Motor neuron (in vitro differentiated cells): ENCODE data around the gene CCR3. TPM values are rescaled to one million over a fixed set of nuclear protein-coding genes. Genes with fewer than 3 reads are reported as not detected.

Source experiments
- ATAC-seq, 8 experiments: fragments of 200-7000 bp; cut with Tn5 transposase; replicated peaks in 6 of 8; 2 replicates each; pipeline ENCODE4 v1.8.0; 2021; ENCODE audit warnings: mild to moderate bottlenecking in 8 of 8, moderate library complexity in 8 of 8
- H3K27ac ChIP-seq, 2 donors: fragments of 250-450 bp; sonication (Bioruptor Pico); 2 replicates each; pipeline ENCODE4 v1.9.0; 2021; ENCODE audit warnings: antibody characterized with exemption in 2 of 2, mild to moderate bottlenecking in 2 of 2, moderate library complexity in 1 of 2
- H3K4me1 ChIP-seq, 2 donors: fragments of 250-450 bp; sonication (Bioruptor Pico); replicated peaks in 1 of 2; 2 replicates each; pipeline ENCODE4 v1.6.1; 2021; ENCODE audit warnings: antibody characterized with exemption in 2 of 2, mild to moderate bottlenecking in 2 of 2, moderate library complexity in 1 of 2
- H3K4me3 ChIP-seq, 5 donors: fragments of 250-450 bp; sonication (Bioruptor Pico); 2 replicates each; pipeline ENCODE4 v1.9.0; 2021; ENCODE audit warnings: antibody characterized with exemption in 5 of 5, mild to moderate bottlenecking in 5 of 5, moderate library complexity in 4 of 5
- WGBS, 10 experiments: fragments of 450-650 bp; shearing (Covaris generic); methylation state at CpG; one replicate each; pipeline ENCODE4 v1.0.0; 2022; 5-methylcytosine and 5-hydroxymethylcytosine counted together
- in situ Hi-C, 9 experiments: fragments of 400-800 bp; cut with MboI; loops; one replicate each; pipeline ENCODE4 v1.15.0; 2021; ENCODE audit warnings: low sequenced_read_pairs in 9 of 9, low pct_unique_long_range_greater_than_20kb in 2 of 9; ENCODE audit not compliant: unreplicated experiment in 9 of 9
- total RNA-seq, 8 experiments: library from RNA; unstranded; fragments of 300-600 nt; gene quantifications; 2 replicates each; pipeline versions ENCODE4 v1.2.3 to v1.2.4, GENCODE V29; 2022

Gene CCR3
- total RNA-seq, 8 experiments from 2014 or later, result 0.25 to 0.57 (median 0.36) TPM; not detected in 4

GRCh38 chr3:46297658-46298423, 55.6 kb downstream of the CCR3 start:
- ATAC-seq, result peak in 2 of 8 experiments; percentile 51 to 61
- in situ Hi-C loops, result no loop called here
- Histone ChIP-seq H3K4me3 (no peak overlapping the region), H3K27ac (no peak overlapping the region), H3K4me1 (no peaks in the 10 kb centered on the region)
- WGBS, 10 experiments, result 10 to 100% (median 78%) methylated on average over 1 to 6 of the region's 9 CpGs

GRCh38 chr3:46298871-46299607, 56.8 kb downstream of the CCR3 start:
- no peak overlapping the region for H3K27ac ChIP-seq

GRCh38 chr3:46299608-46300460, 57.6 kb downstream of the CCR3 start:
- Histone ChIP-seq H3K4me3 (no peak overlapping the region), H3K4me1 (no peaks in the 10 kb centered on the region), H3K27ac (no peak overlapping the region)
- in situ Hi-C loops, result no loop called here
- ATAC-seq, result no peak
- WGBS, 10 experiments, result 46 to 80% (median 58%) methylated on average over 2 to 5 of the region's 5 CpGs

More at GRCh38 chr3:46298871-46299607, 56.8 kb downstream of the CCR3 start:
- in situ Hi-C loops, result no loop called here
- H3K4me3 ChIP-seq, result no peak overlapping the region
- 20 to 100% (median 81%) methylated on average over 1 to 8 of the region's 9 CpGs for WGBS, 10 experiments
- no peaks in the 10 kb centered on the region for H3K4me1 ChIP-seq
- no peak for ATAC-seq

- no peak overlapping the region for H3K4me3 ChIP-seq
- in situ Hi-C loops, result no loop called here
- H3K27ac ChIP-seq, result no peak overlapping the region
- no peak for ATAC-seq
- 0 to 67% (median 32%) methylated on average over 1 to 3 of the region's 3 CpGs for WGBS, 10 experiments
- no peaks in the 10 kb centered on the region for H3K4me1 ChIP-seq
Measured at GRCh38 chr3:46300461-46300789, 58.2 kb downstream of the CCR3 start.

GRCh38 chr3:46301122-46301835, 59.0 kb downstream of the CCR3 start:
- in situ Hi-C loops, result no loop called here
- Histone ChIP-seq H3K4me3 (no peak overlapping the region), H3K4me1 (no peaks in the 10 kb centered on the region), H3K27ac (no peak overlapping the region)
- no peak for ATAC-seq
- WGBS, 10 experiments, result 0 to 77% (median 53%) methylated on average over 1 to 7 of the region's 7 CpGs; no CpG with 5 or more reads in 1 of the 10 experiments

- in situ Hi-C loops, result no loop called here
- 56 to 100% (median 100%) methylated on average over 1 to 3 of the region's 3 CpGs; no CpG with 5 or more reads in 4 of the 10 experiments for WGBS, 10 experiments
- Histone ChIP-seq H3K27ac (no peak overlapping the region), H3K4me3 (no peak overlapping the region), H3K4me1 (no peaks in the 10 kb centered on the region)
- no peak for ATAC-seq
Measured at GRCh38 chr3:46303240-46303639, 61.0 kb downstream of the CCR3 start.

GRCh38 chr3:46304739-46305138, 62.5 kb downstream of the CCR3 start:
- 57 to 97% (median 79%) methylated on average over 3 of the region's 3 CpGs; no CpG with 5 or more reads in 1 of the 10 experiments for WGBS, 10 experiments
- no peak overlapping the region for H3K4me3 ChIP-seq
- no peak for ATAC-seq
- in situ Hi-C loops, result no loop called here
- no peak overlapping the region for H3K27ac ChIP-seq
- H3K4me1 ChIP-seq, result no peaks in the 10 kb centered on the region

- Histone ChIP-seq H3K27ac (no peak overlapping the region), H3K4me3 (no peak overlapping the region), H3K4me1 (no peaks in the 10 kb centered on the region)
- WGBS, 10 experiments, result 20 to 100% (median 100%) methylated on average over 1 of the region's 1 CpG; no CpG with 5 or more reads in 6 of the 10 experiments
- ATAC-seq, result peak in 2 of 8 experiments; percentile 94 to 97
- in situ Hi-C loops, result no loop called here
Measured at GRCh38 chr3:46312991-46313390, 70.7 kb downstream of the CCR3 start.

GRCh38 chr3:46314517-46314916, 72.3 kb downstream of the CCR3 start:
- no peak for ATAC-seq
- no peak overlapping the region for H3K4me3 ChIP-seq

GRCh38 chr3:46316206-46316605, 73.9 kb downstream of the CCR3 start:
- in situ Hi-C loops, result no loop called here
- no peak for ATAC-seq
- H3K4me3 ChIP-seq, result no peak overlapping the region
- no peaks in the 10 kb centered on the region for H3K4me1 ChIP-seq
- no peak overlapping the region for H3K27ac ChIP-seq

More at GRCh38 chr3:46314517-46314916, 72.3 kb downstream of the CCR3 start:
- no peak overlapping the region for H3K27ac ChIP-seq
- H3K4me1 ChIP-seq, result no peaks in the 10 kb centered on the region
- in situ Hi-C loops, result no loop called here
